ENCODE measurements around the gene IQGAP1.

IQGAP1 gene

GRCh38 chr15:90540768-90541167, 152.7 kb downstream of the IQGAP1 start:
- DNase-seq, result no peak

DNA sequence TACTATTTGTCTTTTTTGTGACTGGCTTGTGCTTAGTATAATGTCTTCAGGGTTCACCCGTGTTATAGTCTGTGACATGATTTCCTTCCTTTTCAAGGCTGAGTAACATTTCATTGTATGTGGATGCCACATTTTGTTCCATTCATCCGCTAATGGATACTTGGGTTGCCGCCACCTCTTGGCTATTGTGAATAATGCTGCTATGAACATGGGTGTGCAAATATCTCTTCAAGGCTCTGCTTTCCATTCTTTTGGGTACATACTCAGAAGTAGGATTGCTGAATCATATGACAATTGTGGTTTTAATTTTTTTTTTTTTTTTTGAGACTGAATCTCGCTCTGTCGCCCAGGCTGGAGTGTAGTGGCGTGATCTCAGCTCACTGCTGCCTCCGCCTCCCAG, 157.1 kb downstream of the IQGAP1 start:
- no peak for DNase-seq

GRCh38 chr15:90547540-90547939, 159.5 kb downstream of the IQGAP1 start:
- no peak for DNase-seq

GRCh38 chr15:90550919-90551318, 162.9 kb downstream of the IQGAP1 start:
- peak; percentile 8 for DNase-seq
